ENCODE measurements around the gene AP3S1.
A peak's percentile ranks its signal among the peaks of the same experiment; 100 is the strongest.

AP3S1 gene

DNA sequence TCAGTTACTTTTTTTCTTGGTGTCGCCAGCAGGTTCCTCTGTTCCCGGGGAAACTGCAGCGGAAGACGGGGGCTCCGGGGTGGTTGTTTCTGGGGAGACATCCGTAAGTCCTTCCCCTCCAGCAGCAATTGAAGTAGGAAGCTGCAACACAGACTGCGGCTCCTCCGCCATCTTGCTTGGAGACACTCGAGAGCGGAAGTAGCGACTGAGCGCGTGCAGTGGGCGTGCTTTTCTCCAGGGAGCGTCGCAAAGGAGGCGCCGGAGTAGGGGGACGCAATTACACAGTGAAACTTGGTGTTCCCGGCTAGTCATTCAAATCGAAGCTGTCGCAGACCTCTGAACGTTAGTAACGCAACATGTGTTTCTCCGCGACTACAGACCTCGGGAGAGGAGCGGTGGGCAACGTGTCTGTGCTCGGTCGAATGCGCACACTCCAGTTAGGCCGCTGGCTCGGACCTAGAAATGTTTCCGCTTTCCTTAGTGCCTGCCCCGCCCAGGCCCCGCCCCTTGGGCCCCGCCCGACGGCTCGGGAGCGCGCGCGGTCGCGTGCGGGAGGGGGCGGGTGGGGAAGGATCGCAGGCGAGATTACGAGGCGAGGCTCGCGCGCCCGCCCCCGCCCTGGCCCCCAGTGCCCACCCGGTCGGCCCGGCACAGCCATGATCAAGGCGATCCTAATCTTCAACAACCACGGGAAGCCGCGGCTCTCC lies at the start of gene AP3S1, which contains the start of gene ATG12:
AP3S1 (plus strand) TSS at position 554 of the 707 bp plus-strand sequence; CDS start at position 657, 103 bp downstream.
ATG12 (minus strand) TSS at position 184 of the 707 bp plus-strand sequence; CDS start at position 171, 13 bp downstream.
- no peaks in the 10 kb centered on the region for H3K9me3 ChIP-seq (ENCODE audit: control insufficient read depth, insufficient read depth, low read depth, low read length)
- H3K4me1 ChIP-seq (ENCODE audit: control insufficient read depth, insufficient read depth, low read length) = peaks cover 21% of the 10 kb centered on the region; the same call in 1 of the 2 replicates
- peak within 1 kb of the TSS; percentile 64 for H3K4me3 ChIP-seq (ENCODE audit: low read depth, low read length)
- H3K27ac ChIP-seq (ENCODE audit: extremely low read depth, low read depth, low read length) = peak within 1 kb of the TSS; percentile 95
- ChIA-PET POLR2A (interaction anchor here (0.5 to 1.2 kb wide), 3 partner anchors 25 to 243 kb away, joined by 3 to 5 read pairs (median 4); partner anchors contain the start of genes CDO1 and COMMD10), CTCF (interaction anchor here (0.5 to 1.9 kb wide), 4 partner anchors 10 to 226 kb away, joined by 3 to 10 read pairs (median 6); no protein-coding TSS in a partner anchor)
- H3K36me3 ChIP-seq (ENCODE audit: control insufficient read depth in 2 of 2, insufficient read depth in 1 of 2, low read length in 2 of 2) = peaks cover 12 to 15% of the 10 kb centered on the region in 2 experiments
- TF ChIP-seq, protein P1, sequence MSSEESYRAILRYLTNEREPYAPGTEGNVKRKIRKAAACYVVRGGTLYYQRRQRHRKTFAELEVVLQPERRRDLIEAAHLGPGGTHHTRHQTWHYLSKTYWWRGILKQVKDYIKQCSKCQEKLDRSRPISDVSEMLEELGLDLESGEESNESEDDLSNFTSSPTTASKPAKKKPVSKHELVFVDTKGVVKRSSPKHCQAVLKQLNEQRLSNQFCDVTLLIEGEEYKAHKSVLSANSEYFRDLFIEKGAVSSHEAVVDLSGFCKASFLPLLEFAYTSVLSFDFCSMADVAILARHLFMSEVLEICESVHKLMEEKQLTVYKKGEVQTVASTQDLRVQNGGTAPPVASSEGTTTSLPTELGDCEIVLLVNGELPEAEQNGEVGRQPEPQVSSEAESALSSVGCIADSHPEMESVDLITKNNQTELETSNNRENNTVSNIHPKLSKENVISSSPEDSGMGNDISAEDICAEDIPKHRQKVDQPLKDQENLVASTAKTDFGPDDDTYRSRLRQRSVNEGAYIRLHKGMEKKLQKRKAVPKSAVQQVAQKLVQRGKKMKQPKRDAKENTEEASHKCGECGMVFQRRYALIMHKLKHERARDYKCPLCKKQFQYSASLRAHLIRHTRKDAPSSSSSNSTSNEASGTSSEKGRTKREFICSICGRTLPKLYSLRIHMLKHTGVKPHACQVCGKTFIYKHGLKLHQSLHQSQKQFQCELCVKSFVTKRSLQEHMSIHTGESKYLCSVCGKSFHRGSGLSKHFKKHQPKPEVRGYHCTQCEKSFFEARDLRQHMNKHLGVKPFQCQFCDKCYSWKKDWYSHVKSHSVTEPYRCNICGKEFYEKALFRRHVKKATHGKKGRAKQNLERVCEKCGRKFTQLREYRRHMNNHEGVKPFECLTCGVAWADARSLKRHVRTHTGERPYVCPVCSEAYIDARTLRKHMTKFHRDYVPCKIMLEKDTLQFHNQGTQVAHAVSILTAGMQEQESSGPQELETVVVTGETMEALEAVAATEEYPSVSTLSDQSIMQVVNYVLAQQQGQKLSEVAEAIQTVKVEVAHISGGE (tag by site-specific recombination; conservative IDR thresholded peaks at IDR 0.05; ENCODE audit: low read depth) = peak; percentile 95
- no peak; the same call in 1 of the 2 replicates for TF ChIP-seq ZNF660 (tag by site-specific recombination; IDR thresholded peaks at IDR 0.05)
- TF ChIP-seq MYNN (tag by site-specific recombination; IDR thresholded peaks at IDR 0.05; ENCODE audit: borderline replicate concordance) = no peak
- TF ChIP-seq, protein P2, sequence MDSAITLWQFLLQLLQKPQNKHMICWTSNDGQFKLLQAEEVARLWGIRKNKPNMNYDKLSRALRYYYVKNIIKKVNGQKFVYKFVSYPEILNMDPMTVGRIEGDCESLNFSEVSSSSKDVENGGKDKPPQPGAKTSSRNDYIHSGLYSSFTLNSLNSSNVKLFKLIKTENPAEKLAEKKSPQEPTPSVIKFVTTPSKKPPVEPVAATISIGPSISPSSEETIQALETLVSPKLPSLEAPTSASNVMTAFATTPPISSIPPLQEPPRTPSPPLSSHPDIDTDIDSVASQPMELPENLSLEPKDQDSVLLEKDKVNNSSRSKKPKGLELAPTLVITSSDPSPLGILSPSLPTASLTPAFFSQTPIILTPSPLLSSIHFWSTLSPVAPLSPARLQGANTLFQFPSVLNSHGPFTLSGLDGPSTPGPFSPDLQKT (IDR thresholded peaks at IDR 0.05; ENCODE audit: borderline replicate concordance, low read depth, low read length) = no peak
- TF ChIP-seq ZSCAN23 (tag by site-specific recombination; IDR thresholded peaks at IDR 0.05) = no peak
- no peak for TF ChIP-seq ZNF354C (tag by site-specific recombination; IDR thresholded peaks at IDR 0.05; ENCODE audit: borderline replicate concordance, low read depth)
- no peak for TF ChIP-seq ZNF350 (tag by site-specific recombination; IDR thresholded peaks at IDR 0.05)
- no peak for TF ChIP-seq ZNF530 (tag by site-specific recombination; IDR thresholded peaks at IDR 0.05; ENCODE audit: low read depth)
- TF ChIP-seq REPIN1 (tag by site-specific recombination; IDR thresholded peaks at IDR 0.05; ENCODE audit: low read depth) = no peak
- TF ChIP-seq, protein P3, sequence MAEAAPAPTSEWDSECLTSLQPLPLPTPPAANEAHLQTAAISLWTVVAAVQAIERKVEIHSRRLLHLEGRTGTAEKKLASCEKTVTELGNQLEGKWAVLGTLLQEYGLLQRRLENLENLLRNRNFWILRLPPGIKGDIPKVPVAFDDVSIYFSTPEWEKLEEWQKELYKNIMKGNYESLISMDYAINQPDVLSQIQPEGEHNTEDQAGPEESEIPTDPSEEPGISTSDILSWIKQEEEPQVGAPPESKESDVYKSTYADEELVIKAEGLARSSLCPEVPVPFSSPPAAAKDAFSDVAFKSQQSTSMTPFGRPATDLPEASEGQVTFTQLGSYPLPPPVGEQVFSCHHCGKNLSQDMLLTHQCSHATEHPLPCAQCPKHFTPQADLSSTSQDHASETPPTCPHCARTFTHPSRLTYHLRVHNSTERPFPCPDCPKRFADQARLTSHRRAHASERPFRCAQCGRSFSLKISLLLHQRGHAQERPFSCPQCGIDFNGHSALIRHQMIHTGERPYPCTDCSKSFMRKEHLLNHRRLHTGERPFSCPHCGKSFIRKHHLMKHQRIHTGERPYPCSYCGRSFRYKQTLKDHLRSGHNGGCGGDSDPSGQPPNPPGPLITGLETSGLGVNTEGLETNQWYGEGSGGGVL (tag by site-specific recombination; IDR thresholded peaks at IDR 0.05) = no peak
- peak; percentile 18; the same call in 1 of the 2 replicates for TF ChIP-seq ZNF558 (tag by site-specific recombination; IDR thresholded peaks at IDR 0.05)
- no peak for TF ChIP-seq ZNF16 (tag by site-specific recombination; IDR thresholded peaks at IDR 0.05; ENCODE audit: low read depth)
- TF ChIP-seq ZEB2 (tag by site-specific recombination; IDR thresholded peaks at IDR 0.05) = peak; percentile 80
- TF ChIP-seq ZNF423 (tag by site-specific recombination; IDR thresholded peaks at IDR 0.05) = no peak
- TF ChIP-seq, protein P4, sequence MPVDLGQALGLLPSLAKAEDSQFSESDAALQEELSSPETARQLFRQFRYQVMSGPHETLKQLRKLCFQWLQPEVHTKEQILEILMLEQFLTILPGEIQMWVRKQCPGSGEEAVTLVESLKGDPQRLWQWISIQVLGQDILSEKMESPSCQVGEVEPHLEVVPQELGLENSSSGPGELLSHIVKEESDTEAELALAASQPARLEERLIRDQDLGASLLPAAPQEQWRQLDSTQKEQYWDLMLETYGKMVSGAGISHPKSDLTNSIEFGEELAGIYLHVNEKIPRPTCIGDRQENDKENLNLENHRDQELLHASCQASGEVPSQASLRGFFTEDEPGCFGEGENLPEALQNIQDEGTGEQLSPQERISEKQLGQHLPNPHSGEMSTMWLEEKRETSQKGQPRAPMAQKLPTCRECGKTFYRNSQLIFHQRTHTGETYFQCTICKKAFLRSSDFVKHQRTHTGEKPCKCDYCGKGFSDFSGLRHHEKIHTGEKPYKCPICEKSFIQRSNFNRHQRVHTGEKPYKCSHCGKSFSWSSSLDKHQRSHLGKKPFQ (tag by site-specific recombination; IDR thresholded peaks at IDR 0.05) = 0 out of 2 replicates have a peak, but pooled peaks have one; percentile 4
- no peak for TF ChIP-seq HOXD13 (CRISPR knock-in tag; IDR thresholded peaks at IDR 0.05; ENCODE audit: borderline replicate concordance)
- TF ChIP-seq KLF8 (tag by site-specific recombination; IDR thresholded peaks at IDR 0.05) = peak; percentile 98
- no peak for TF ChIP-seq OVOL3 (tag by site-specific recombination; IDR thresholded peaks at IDR 0.05)
- TF ChIP-seq ZNF24 (tag by site-specific recombination; IDR thresholded peaks at IDR 0.05) = peak; percentile 84
- TF ChIP-seq, protein P5, sequence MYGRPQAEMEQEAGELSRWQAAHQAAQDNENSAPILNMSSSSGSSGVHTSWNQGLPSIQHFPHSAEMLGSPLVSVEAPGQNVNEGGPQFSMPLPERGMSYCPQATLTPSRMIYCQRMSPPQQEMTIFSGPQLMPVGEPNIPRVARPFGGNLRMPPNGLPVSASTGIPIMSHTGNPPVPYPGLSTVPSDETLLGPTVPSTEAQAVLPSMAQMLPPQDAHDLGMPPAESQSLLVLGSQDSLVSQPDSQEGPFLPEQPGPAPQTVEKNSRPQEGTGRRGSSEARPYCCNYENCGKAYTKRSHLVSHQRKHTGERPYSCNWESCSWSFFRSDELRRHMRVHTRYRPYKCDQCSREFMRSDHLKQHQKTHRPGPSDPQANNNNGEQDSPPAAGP (tag by site-specific recombination; IDR thresholded peaks at IDR 0.05) = peak; percentile 80
- peak; percentile 84 for TF ChIP-seq KLF1 (tag by site-specific recombination; IDR thresholded peaks at IDR 0.05)
- TF ChIP-seq KLF9 (tag by site-specific recombination; IDR thresholded peaks at IDR 0.05; ENCODE audit: low read depth) = peak; percentile 95
- TF ChIP-seq, protein P6, sequence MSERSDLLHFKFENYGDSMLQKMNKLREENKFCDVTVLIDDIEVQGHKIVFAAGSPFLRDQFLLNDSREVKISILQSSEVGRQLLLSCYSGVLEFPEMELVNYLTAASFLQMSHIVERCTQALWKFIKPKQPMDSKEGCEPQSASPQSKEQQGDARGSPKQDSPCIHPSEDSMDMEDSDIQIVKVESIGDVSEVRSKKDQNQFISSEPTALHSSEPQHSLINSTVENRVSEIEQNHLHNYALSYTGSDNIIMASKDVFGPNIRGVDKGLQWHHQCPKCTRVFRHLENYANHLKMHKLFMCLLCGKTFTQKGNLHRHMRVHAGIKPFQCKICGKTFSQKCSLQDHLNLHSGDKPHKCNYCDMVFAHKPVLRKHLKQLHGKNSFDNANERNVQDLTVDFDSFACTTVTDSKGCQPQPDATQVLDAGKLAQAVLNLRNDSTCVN (tag by site-specific recombination; optimal IDR thresholded peaks at IDR 0.05) = peak; percentile 92
- TF ChIP-seq ZNF133 (tag by site-specific recombination; IDR thresholded peaks at IDR 0.05) = no peak
- TF ChIP-seq ZSCAN30 (tag by site-specific recombination; IDR thresholded peaks at IDR 0.05) = peak; percentile 94

Measured in HEK293 (cell line).